Esophagus squamous epithelium (tissue), 5 donors: ENCODE measurements around the gene CENPP. TPM values are rescaled to one million over a fixed set of nuclear protein-coding genes. Genes with fewer than 3 reads are reported as not detected.
A peak's percentile ranks its signal among the peaks of the same experiment; 100 is the strongest.
"Not testable (repeated sequence)": the region's sequence is repeated elsewhere in the genome, so short reads cannot be mapped to it uniquely, and the experiment has no call there.

Experiments
- DNase-seq: peaks from one replicate; lab custom pipeline; 2025; lab: John Stamatoyannopoulos, UW
- H3K27ac ChIP-seq, 4 donors: fragments of 200-600 bp; sonication (generic); one replicate each; pipeline ENCODE4 v1.5.1; 2016 to 2019; ENCODE audit warnings: mild to moderate bottlenecking in 1 of 4
- H3K27me3 ChIP-seq, 4 donors: fragments of 200-600 bp; sonication (generic); 1 replicate in 3 of 4; 2 replicates in 1 of 4; pipeline versions ENCODE4 v1.5.1 to v1.6.0; 2017 to 2021; ENCODE audit warnings: antibody characterized with exemption in 1 of 4
- H3K36me3 ChIP-seq, 3 donors: fragments of 200-600 bp; sonication (generic); one replicate each; pipeline ENCODE4 v1.5.1; 2016 to 2019
- H3K4me1 ChIP-seq, 3 donors: fragments of 200-600 bp; sonication (generic); one replicate each; pipeline ENCODE4 v1.5.1; 2017 to 2019
- H3K4me3 ChIP-seq, 4 donors: fragments of 200-600 bp; sonication (generic); 1 replicate in 3 of 4; 2 replicates in 1 of 4; pipeline ENCODE4 v1.5.1; 2016 to 2019; ENCODE audit warnings: mild to moderate bottlenecking in 2 of 4, moderate library complexity in 1 of 4
- H3K9me3 ChIP-seq, 3 donors: fragments of 200-600 bp; sonication (generic); one replicate each; pipeline ENCODE4 v1.5.1; 2016 to 2019
- POLR2A ChIP-seq, 4 donors: fragments of 450-650 bp; IDR thresholded peaks; one replicate each; pipeline ENCODE4 v1.6.1; 2017; ENCODE audit warnings: antibody characterized with exemption in 4 of 4, mild to moderate bottlenecking in 4 of 4, moderate library complexity in 3 of 4
- WGBS, 2 donors: methylation state at CpG; one replicate each; pipeline ENCODE4 v1.1.5; 2018; 5-methylcytosine and 5-hydroxymethylcytosine counted together
- intact Hi-C: fragments of 100-400 bp; cut with DNase I; formaldehyde crosslinking; loops from one replicate; pipeline ENCODE4 v1.15.0; 2022
- total RNA-seq, 4 donors: library from RNA; depleted of rRNA; stranded (reverse); fragments of >200 nt; gene quantifications; one replicate each; pipeline ENCODE4 v1.1.0, GENCODE V29; 2016
- TF ChIP-seq, protein P1 (sequence below), 6 experiments: fragments of 450-650 bp in 4 of 6; fragments of 200-600 bp in 2 of 6; sonication (generic) in 2 of 6; IDR thresholded peaks; one replicate each; pipeline ENCODE4 v1.5.1; 2016 to 2019; ENCODE audit warnings: antibody characterized with exemption in 6 of 6, mild to moderate bottlenecking in 4 of 6, moderate library complexity in 4 of 6
- donor health status: DM: yes; HTN: yes; CAD: no.

The CENPP gene
- total RNA-seq, 4 donors from 2014 or later = 6.0 to 10.7 (median 7.5) TPM

GRCh38 chr9:92407818-92408217 lies 82.1 kb downstream of the CENPP start:
- TF ChIP-seq POLR2A (IDR thresholded peaks at IDR 0.05) = no peak
- TF ChIP-seq, protein P1, sequence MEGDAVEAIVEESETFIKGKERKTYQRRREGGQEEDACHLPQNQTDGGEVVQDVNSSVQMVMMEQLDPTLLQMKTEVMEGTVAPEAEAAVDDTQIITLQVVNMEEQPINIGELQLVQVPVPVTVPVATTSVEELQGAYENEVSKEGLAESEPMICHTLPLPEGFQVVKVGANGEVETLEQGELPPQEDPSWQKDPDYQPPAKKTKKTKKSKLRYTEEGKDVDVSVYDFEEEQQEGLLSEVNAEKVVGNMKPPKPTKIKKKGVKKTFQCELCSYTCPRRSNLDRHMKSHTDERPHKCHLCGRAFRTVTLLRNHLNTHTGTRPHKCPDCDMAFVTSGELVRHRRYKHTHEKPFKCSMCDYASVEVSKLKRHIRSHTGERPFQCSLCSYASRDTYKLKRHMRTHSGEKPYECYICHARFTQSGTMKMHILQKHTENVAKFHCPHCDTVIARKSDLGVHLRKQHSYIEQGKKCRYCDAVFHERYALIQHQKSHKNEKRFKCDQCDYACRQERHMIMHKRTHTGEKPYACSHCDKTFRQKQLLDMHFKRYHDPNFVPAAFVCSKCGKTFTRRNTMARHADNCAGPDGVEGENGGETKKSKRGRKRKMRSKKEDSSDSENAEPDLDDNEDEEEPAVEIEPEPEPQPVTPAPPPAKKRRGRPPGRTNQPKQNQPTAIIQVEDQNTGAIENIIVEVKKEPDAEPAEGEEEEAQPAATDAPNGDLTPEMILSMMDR (IDR thresholded peaks at IDR 0.05) = no peak
- Histone ChIP-seq H3K36me3 (no peaks in the 10 kb centered on the region), H3K27ac (no peak overlapping the region), H3K4me3 (no peak overlapping the region), H3K4me1 (peaks cover 0 to 16% (median 0%) of the 10 kb centered on the region in 3 donors), H3K27me3 (no peaks in the 10 kb centered on the region), H3K9me3 (no peaks in the 10 kb centered on the region)
- no peak for DNase-seq
- intact Hi-C loops = no loop called here
- WGBS, 2 donors = 91 to 100% methylated on average over 2 of the region's 2 CpGs

DNA sequence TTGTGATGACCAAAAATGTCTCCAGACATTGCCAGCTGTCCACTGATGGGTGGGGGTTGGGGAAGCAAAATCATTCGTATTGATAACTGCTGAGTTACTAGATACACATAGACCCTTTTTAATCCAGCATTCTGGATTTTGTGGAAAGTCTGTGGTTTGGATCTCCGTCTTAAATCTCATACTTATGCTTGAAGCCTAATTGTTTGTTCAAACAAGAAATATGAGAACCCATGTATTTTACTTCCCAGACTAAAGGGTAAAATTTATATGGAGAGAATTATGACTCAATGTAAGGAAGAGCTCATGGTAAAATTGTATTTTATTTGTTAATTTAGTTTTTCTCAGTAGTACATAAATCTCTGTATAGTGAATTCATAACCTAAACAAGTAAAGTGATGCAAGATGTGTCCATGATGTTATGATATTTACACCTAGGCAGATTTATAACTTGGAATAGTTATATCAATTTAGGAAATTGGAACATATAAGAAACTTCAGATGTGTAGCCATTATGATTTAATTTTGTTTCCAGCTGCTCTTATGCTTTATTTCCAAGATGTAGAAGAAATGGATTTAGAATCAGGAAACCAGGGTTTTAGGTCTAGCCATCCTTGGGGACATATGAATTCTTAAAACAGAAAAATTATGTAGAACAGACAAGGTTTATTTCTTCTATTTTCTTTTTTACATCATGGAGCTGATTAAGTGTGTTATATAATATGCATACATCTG lies 83.2 kb downstream of the CENPP start:
- H3K27me3 ChIP-seq = no peaks in the 10 kb centered on the region
- WGBS, 2 donors = 83 to 97% methylated on average over 2 of the region's 2 CpGs
- intact Hi-C loops = no loop called here
- H3K36me3 ChIP-seq = no peaks in the 10 kb centered on the region
- DNase-seq = no peak
- no peak overlapping the region for H3K27ac ChIP-seq
- no peak for TF ChIP-seq POLR2A (IDR thresholded peaks at IDR 0.05)
- TF ChIP-seq, protein P1 (IDR thresholded peaks at IDR 0.05) = no peak
- no peak overlapping the region for H3K4me3 ChIP-seq
- peaks cover 0 to 16% (median 0%) of the 10 kb centered on the region in 3 donors for H3K4me1 ChIP-seq
- no peaks in the 10 kb centered on the region for H3K9me3 ChIP-seq

DNA sequence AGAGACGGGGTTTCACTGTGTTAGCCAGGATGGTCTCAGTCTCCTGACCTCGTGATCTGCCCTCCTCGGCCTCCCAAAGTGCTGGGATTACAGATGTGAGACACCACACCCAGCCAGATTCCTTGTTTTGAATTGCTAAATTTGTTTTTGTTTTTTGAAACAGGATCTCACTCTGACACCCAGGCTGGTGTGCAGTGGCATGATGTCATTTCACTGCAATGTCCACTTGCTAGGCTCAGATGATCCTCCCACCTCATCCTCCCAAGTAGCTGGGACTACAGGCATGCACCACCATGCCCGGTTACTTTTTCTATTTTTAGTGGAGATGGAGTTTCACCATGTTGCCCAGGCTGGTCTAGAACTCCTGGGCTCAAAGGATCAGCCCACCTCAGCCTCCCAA lies 85.4 kb downstream of the CENPP start:
- H3K27me3 ChIP-seq, H3K4me1 ChIP-seq, H3K27ac ChIP-seq, DNase-seq, H3K4me3 ChIP-seq, H3K36me3 ChIP-seq, intact Hi-C loops, H3K9me3 ChIP-seq: not testable (repeated sequence)
- WGBS, 2 donors = 70 to 88% methylated on average over 4 of the region's 4 CpGs

DNA sequence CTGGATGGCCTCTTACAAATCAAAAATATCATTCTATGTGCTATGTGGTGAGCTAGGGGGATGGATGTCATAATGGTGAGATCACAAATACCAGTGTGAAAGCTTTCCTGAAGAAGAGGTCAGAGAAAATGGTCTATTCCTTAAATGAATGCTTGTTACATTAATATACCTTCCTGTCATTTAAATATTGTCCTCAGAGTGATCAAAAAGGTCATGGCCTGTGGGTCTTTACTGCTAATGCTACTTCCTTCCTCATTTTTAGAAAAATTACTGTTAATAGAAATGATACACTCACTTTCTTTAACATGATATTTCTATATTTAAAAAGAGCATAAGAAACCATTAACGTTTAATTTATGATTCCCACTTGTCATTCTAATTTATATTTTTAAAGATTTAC lies 88.8 kb downstream of the CENPP start:
- no peaks in the 10 kb centered on the region for H3K4me1 ChIP-seq
- TF ChIP-seq POLR2A (IDR thresholded peaks at IDR 0.05) = no peak
- TF ChIP-seq, protein P1 (IDR thresholded peaks at IDR 0.05) = no peak
- 40 to 47% methylated on average over 1 of the region's 1 CpG for WGBS, 2 donors
- no peaks in the 10 kb centered on the region for H3K9me3 ChIP-seq
- H3K4me3 ChIP-seq = no peak overlapping the region
- no peak for DNase-seq
- H3K27me3 ChIP-seq = no peaks in the 10 kb centered on the region
- no peak overlapping the region for H3K27ac ChIP-seq
- intact Hi-C loops = no loop called here
- no peaks in the 10 kb centered on the region for H3K36me3 ChIP-seq

GRCh38 chr9:92422611-92423338 lies 97.0 kb downstream of the CENPP start:
- no peaks in the 10 kb centered on the region for H3K36me3 ChIP-seq
- H3K9me3 ChIP-seq = no peaks in the 10 kb centered on the region
- no peak overlapping the region for H3K27ac ChIP-seq
- peaks cover 0 to 17% (median 0%) of the 10 kb centered on the region in 3 donors for H3K4me1 ChIP-seq
- DNase-seq = no peak
- intact Hi-C loops = no loop called here
- TF ChIP-seq, protein P1 (IDR thresholded peaks at IDR 0.05) = no peak
- no peak for TF ChIP-seq POLR2A (IDR thresholded peaks at IDR 0.05)
- WGBS, 2 donors = 84 to 91% methylated on average over 2 of the region's 2 CpGs
- H3K27me3 ChIP-seq = no peaks in the 10 kb centered on the region
- peak overlapping the region in 3 of 4 donors; percentile 17 to 47 (median 29) for H3K4me3 ChIP-seq
